CD4-positive, alpha-beta T cell treated with Interleukin-15 for 4 hours (primary cell): ENCODE data around the gene PTGER2.

ENCODE experiments used
- DNase-seq: peaks from one replicate; pipeline ENCODE4 v3.0.0-alpha.2; 2020; ENCODE audit warnings: low spot score

PTGER2 gene

DNA sequence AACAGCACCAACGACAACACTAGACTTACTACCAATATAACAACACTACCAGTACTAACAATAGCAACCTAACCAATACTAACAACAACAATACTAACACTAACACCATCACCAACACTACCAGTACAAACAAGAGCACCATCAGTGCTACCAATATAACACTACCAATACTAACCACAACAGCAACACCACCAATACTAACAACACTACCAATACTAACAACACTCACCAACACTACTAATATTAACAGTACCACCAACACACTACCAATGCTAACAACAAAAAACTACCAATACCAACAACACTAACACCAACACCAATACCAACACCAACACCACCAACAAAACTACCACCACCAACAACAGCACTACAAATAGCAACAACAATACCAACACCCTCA lies 25.1 kb downstream of the PTGER2 start:
- DNase-seq, result no peak

DNA sequence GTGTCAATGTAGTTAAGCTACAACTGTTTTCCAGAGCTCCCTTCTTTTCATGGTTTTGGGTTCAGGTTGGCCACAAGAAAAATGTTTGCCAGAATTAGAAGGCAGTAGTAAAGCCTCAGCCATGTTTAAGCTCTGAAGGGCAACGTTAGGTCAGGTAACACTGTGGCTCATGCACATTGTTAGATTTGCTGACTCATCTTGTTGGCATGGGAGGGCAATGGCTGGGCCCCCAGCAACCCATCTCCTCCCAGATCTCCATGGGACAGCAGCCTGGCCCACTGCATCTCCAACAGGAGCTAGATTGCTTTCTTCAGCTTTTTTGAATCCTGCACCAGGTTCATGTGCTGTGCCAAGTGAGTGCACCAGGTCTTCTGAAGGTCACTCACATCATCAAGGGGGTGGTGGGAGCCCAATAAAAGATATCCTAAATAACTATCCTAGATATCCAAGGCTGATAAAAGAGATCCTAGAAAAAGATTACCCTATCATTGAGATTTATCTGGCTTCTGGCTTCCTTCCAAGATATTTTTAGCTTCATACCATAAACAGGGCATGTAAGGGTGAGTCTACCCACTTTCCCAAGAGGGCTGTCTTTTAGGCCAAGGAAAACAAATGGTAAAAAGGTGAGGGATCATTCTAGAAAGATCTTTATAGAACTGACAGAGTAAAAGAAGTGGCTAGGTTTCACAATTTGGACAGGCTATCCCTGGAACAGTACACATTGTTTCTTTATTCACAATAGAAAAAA lies 28.9 kb downstream of the PTGER2 start:
- DNase-seq, result no peak

DNA sequence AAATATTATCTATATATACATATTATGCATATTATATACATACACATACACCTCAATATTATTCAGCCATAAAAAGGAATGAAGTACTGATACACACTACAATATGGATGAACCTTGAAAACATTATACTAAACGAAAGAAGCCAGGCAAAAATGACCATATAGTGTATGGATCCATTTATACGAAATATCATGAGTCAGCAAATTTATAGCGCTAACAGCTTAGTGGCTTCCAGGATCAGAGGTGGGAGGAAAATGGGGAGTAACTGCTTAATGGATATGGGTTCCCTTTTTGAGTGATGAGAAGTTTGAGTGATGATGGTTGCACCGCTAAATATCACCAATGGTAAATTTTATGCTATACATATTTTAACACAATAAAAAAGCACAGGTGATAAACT lies 32.7 kb downstream of the PTGER2 start:
- DNase-seq, result no peak

DNA sequence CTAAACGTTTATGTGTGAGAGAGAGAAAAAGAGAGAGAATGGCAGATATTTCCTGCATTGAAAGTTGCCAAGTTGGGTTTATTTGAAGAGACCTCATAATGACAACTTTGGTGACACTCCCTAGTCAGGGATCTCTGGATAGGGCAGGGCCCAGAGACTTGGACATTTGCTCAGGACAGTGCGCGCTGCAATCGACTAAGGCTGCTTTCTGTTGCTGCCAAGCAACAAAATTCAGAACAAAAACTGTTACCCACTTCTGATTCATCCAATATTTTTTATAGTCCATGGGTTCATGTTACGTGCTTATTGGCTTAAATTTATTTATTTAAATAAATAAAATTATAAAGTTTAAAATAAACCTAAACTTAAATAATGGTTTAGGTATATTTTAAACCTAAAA lies 34.2 kb downstream of the PTGER2 start:
- DNase-seq, result no peak

DNA sequence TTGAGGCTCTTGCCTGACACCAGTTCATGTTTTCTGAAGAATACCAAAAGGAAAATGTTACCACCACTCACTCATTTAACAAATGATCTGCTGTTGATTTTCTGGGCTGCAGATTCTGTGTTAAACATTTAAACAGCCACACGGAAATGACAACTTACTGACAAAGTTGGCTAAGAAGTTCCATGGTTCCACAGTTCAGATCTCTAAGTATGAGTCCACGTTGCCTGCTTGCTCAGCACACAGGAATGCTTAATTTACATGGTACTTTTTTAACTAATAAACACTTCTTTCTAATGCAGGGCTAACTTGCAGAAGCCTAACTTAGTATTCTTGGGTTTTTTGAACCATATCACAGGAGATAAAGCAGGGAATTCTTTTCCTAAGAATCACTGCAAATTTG lies 34.7 kb downstream of the PTGER2 start:
- DNase-seq, result no peak

DNA sequence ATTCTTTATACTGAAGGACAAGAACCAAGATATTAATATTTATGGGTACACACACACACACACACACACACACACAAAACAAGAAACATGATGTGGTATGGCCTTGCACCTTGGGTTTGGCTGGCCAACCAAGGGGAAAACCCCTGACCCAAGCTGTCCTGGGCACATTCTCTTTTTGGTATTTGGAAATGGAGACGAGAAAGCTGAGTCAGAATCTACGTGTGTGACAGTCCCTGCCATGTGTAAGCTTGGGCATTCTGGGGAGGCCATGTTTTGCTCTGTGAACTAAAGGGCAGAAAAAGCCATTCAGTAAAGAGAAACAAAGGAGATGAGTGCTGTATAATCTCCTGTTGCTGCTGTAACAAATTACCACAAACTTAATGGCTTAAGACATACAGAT lies 35.6 kb downstream of the PTGER2 start:
- no peak for DNase-seq

DNA sequence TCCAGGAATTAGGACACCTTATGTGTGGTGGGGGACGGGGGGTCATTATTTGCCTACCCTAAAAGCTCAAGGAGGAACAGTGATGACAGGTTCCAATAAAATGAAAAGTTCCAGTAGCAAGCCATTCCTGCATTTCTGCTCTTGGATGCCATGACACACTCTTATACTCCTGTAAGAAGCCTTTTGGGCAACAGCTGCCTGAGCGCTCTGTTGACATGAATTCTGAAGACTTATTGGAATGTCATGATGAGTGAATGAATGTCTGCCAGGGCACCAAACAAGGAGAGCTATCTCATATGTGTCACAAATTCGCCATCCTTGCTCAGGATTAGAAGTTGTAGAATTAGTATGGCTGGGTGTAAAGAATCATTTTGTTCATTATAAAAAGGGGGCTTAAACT lies 36.3 kb downstream of the PTGER2 start:
- no peak for DNase-seq

DNA sequence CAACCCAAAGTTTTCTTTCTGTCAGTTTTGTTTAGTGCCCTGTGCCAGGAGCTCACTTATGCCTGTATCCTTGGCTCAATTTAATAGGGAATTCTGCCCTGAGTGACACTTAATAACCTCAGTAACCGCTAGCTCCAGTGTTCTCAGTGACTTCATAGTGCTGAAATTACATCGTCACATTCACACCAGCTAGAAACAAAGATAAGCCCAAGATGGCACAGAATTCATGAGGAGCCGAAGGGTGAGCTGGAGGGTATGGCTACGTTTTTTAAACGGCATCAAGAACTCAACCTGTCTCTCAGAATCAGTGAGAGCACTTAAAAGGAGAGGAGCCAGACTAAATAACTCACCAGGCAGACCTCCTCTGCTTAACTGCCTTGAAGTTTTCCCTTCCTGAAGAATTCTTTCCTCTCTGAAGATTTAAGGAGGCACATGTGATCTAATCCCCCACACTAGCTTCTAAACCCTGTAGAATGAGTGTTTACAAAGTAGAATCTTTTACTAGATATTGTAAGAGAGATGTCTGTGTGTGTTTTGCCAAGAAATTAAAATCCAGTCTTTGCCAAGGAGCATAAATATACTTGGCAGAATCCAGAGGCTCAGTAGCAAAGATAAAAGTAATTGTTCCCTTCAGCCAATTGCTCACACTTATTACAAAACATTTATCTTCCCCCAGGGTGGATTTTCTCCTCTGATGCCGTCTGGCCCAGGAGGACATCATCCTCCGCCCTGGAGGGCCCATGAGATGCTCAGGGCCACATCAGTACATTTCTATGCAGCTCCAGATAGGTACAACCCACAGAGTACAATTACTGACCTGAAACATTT lies 37.3 kb downstream of the PTGER2 start:
- no peak for DNase-seq

DNA sequence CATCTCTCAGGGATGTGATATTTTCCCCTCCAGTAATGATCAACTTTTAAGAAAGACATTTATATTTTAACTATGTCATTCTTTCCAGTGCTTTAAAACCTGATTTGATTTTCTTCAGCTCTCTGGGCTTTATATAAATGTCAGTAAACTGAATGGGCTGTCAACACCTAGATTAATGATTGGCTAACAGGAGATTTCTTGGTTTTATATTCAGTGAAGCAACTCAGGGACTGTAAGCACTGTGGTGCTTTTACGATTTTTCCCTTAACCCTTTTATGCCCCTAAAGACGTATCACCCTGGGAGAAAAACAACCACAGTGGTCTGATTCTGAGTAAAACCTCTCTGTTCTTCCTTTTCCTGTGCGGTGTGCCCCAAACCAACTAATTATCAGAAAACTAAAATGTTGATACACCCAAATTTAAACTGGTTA lies 38.0 kb downstream of the PTGER2 start:
- DNase-seq, result peak; percentile 89

DNA sequence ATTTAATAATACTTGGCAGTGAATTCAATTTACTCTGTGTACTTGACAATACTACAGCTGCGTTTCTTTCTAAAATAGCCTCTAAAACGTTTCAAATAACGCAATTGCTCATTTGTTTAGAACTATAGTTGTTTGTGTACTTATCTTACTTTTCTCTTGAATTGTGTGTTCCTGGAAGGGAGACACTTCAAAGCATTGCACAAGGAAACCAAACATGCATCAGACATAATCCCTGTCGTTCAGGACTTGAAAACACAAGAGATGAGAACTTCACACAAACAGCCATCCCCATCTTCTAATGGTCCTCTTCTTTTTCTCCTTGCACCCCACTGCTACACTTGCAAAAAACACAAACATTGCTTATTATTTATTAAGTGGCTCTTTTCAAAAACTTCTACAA lies 38.5 kb downstream of the PTGER2 start:
- peak; percentile 76 for DNase-seq

DNA sequence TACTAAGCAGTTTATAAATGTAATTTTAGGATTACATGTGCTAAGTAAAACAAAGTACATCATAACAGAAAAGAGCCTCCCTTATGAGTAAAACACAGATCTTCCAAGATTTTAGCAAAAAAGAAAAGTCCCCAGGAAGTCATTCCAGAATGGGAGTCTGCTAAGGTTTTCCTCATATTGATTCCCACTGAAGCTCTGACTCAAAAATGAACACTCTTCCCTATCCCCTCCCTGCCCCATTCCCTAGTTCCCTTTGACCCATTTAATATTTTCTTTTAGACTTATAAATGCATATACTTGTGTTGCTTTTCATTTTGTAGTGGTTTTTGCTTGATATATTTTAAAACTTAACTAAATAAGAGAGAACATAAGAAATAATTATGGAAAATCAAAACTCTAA lies 40.1 kb downstream of the PTGER2 start:
- no peak for DNase-seq

DNA sequence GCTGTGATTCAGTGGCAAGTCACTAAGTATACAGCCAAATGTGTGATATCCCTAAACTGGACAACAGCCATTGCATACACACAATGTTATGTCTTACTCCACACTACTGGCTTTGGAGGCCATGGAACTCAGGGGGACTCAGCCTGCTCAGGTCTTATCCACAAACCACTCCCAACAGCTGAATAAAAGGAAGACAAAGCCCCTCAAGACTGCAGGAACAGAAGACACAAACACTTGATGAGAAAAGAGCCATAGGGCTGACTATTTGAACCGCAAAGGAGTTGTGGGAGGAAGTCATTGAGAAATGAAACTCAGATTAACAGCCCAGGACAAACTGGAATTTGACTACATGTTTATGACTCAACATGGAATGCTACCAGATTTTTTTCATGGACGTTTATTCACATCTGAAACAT lies 40.9 kb downstream of the PTGER2 start:
- no peak for DNase-seq

DNA sequence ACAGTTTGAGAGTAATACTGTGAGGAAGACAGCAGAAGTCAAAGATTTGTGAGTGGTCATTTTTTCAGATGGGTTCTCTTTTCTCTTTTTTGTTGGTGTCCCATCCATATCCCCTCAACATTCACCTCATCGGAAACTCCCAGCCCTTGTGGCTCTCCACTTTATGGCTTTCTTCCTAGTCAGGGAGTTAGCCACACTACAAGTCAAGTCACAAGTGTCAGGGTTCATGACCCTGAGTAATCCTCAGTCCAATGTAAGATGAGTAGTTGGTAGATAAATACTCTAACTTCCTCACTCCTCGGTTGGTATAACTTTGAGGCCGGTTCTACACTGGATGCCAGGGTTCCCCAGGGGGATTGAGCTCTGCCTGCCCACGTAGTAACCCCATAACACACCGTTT lies 41.4 kb downstream of the PTGER2 start:
- no peak for DNase-seq

DNA sequence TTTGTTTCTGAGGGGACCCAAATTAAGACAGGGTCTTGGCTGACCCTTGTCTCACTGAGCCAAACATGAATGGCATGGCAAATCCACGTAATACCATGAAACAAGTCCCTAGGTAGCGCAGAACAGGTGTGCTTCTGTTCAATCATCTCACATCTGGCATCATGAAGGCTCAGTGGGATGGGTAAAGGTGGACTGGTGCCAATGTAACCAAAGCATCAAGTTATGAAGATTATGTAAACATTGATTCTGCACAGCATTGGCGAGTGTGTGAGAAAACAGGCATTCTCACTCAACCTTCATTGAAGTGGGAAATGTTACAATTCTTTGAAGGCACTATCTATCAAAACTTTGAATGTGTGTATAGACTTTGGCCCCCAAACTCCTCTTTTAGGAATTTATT lies 41.9 kb downstream of the PTGER2 start:
- DNase-seq, result no peak

DNA sequence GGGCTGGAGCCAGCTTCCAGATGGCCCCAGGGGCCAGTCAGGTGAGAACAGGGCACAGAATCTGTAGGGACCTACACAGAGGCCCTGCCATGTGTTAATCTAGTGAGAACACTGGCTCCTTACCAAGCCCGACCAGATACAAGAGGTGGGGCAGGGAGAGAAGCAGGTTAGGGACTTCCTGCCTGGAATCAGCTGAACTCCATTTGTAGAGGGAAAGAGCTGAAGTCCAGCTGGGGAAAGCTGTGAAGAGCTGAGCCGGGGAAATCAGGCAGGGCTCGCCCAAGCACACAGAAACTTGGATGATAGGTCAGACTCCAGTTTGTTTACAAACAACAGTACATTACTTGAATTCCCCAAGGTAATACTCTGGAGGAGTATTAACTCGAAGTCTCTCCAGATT lies 46.7 kb downstream of the PTGER2 start:
- DNase-seq, result no peak

DNA sequence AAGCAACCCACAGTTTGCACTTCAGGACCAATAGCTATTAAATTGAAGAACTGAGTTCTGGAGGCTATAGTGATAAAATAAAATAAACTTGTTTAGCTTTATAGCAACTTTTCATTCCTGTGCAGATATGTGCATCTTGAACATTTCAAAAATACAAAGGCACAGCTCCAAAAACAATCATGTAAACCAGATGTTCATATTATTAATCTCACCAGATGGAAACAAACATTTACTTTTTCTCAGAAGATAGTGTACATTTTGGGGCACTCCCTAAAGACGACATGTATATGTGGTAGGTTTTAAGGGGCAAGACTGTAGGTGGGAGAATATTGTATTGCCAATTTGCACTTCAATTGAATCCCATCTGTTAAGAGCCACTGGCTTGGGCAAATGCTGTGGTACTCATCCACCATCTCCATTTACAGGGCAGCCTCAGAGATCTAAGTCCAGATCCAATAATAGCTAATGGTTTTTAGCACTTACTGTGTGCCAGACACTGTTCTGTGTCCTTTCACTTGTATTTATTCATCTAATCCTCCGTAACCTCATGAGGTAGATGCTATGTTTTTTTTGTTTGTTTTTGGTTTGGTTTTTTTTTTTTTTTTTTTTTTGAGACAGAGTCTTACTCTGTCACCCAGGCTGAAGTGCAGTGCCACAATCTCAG lies 49.1 kb downstream of the PTGER2 start:
- no peak for DNase-seq

DNA sequence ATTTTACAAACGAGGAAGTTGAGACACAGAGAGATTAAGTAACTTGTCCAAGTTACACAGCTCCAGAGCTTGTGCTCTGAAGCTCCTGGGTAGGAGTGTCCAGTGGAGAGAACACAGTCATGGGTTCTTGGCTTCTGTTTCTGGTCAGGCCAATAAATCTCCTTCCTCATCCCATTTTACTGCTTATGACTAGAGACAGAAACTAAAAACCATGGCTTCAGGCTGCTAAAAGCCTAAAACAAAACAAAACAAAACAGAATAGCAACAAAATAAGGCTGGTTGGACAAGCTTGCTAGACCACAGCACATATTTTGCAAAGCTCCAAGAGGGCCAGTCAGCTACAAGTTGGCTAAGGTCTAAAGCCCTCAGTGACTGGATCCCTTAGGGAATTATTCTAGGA lies 49.8 kb downstream of the PTGER2 start:
- no peak for DNase-seq

DNA sequence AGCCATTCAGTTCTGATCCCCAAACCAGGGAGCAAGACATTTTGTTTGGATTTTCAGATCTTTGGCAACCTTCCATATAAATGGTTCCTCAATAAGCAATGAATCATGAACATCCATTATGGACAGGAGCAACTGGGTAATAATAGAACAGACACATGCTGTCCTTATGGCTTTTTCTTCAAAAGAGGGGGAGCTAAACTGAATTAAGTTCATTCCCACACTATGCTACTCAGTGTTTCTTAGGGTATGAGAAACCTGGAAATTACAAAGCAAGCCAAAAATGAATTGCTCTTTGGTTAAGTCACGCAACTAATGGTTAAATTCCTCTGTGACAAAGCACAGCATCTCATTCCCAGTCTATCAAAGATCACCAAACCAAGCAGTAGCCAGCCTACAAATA lies 51.0 kb downstream of the PTGER2 start:
- no peak for DNase-seq

DNA sequence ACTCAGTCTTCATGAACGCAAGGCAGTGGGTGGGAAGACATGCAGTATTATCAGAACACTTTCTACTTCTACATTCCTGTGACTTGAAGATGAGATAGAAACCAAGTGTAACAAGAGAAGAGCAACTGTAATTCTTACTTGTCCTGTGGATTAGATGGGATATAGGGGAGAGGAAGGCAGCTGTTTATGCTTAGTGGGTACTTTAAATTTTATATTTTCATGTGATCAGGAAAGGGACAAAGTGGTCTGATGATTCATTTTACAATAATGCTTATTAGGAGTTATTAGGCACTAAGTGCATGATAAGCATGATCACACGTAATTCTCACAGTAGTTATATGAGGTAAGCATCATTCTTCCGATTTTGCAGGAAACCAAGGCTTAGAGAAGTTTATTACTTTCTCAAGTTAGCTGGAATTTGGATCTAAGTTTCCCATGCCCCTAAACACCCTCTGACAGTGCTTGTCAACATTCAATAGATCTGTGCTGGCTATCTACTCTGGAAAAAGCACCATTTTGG lies 52.7 kb downstream of the PTGER2 start:
- DNase-seq, result no peak

DNA sequence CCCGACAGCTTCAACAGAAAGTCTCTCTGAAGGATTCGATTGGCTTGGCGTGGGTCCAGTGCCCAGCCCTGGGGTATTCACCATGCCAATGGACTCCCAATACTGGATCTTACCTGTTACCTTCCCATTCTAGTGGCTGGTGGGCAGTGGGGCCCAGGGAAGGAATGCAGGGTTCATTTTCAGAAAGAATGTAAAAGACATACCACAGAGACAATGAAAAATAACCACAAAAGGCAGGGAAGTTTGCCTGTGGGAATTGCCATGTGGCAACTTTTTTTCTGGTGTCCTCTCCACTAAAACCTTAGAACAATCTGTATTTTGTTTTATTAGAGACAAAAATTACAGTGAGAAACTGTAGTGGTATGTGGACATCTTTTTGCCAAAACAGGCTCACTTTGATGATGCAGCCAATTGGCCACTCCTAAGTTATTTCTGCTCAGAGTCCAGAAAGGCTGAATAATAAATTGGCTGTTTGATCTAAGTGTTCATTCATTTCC lies 55.2 kb downstream of the PTGER2 start:
- DNase-seq, result no peak

DNA sequence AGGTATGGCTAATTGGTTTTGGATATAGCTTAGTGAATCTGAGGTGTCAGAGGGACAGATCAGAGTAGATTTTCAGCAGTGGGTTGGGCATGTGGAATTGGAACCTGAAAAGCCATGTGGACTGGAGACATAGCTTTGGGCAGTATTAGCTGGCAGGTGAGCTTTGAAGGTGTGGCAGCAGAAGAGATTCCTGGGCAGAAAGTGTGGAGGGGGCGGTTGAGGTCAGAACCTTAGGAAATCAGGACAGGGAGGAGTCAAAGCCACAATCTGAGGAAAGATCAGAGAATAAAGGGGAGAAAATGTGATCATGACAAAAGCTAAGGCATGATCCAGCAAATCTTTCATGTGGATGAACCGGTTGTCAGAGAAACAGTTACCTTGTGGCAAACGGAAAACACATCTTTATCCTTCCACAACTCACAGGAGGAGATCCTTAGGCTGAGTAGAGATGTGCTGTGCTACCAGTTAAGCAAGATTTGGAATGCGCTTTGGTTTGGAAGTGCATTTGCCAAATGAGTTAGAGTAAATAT lies 56.4 kb downstream of the PTGER2 start:
- DNase-seq, result no peak

DNA sequence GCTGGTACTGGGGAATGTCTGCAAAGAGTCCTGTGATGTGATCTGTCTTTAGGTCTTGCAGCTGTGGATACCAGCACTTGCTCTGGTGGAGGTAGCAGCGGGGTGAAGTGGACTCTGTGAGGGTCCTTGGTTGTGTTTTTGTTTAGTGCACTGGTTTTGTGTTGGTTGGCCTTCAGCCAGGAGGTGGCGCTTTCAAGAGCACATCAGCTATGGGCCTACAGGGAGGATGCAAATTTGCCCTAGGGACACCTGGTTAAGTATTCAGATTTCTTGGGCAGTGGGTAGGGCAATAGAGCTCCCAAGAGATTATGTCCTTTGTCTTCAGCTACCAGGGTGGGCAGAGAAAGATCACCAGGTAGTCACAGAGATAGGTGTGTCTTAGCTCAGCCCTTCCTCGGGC lies 63.8 kb downstream of the PTGER2 start:
- DNase-seq, result no peak
